H9 (cell line): ENCODE measurements around the gene C20orf144. TPM values are rescaled to one million over a fixed set of nuclear protein-coding genes. Genes with fewer than 3 reads are reported as not detected.

Experiments
- DNase-seq: peaks from one replicate; pipeline ENCODE4 v3.0.0-alpha.2; 2017
- H2AFZ ChIP-seq: one replicate; pipeline ENCODE4 v1.6.1; 2013; ENCODE audit warnings: mild to moderate bottlenecking, low read length, control low read depth, moderate library complexity
- H2AK5ac ChIP-seq: 2 replicates; pipeline ENCODE4 v1.6.1; 2013; ENCODE audit warnings: low read length, control low read depth, mixed read lengths; ENCODE audit not compliant: insufficient read length
- H2BK120ac ChIP-seq: one replicate; pipeline ENCODE4 v1.6.1; 2013; ENCODE audit warnings: low read depth, mild to moderate bottlenecking, low read length, control low read depth, inconsistent platforms; ENCODE audit not compliant: poor library complexity, severe bottlenecking
- H2BK12ac ChIP-seq: 2 replicates; pipeline ENCODE4 v1.6.1; 2013; ENCODE audit warnings: low read length, control low read depth, mixed read lengths, low read depth; ENCODE audit not compliant: insufficient read length
- H2BK15ac ChIP-seq: 2 replicates; pipeline ENCODE4 v1.6.1; 2013; ENCODE audit warnings: low read depth, low read length, control low read depth
- H2BK20ac ChIP-seq: one replicate; pipeline ENCODE4 v1.6.1; 2013; ENCODE audit warnings: low read depth, mild to moderate bottlenecking, low read length, control low read depth, inconsistent platforms; ENCODE audit not compliant: poor library complexity, severe bottlenecking
- H2BK5ac ChIP-seq: 2 replicates; pipeline ENCODE4 v1.6.1; 2013; ENCODE audit warnings: low read length, control low read depth, mixed read lengths; ENCODE audit not compliant: insufficient read length
- H3K14ac ChIP-seq: 2 replicates; pipeline ENCODE4 v1.6.1; 2013; ENCODE audit warnings: low read length, control low read depth; ENCODE audit not compliant: insufficient read depth
- H3K18ac ChIP-seq: 2 replicates; pipeline ENCODE4 v1.6.1; 2013; ENCODE audit warnings: low read depth, mild to moderate bottlenecking, mixed read lengths, low read length, control low read depth; ENCODE audit not compliant: insufficient read length
- H3K23ac ChIP-seq: 2 replicates; pipeline ENCODE4 v1.6.1; 2013; ENCODE audit warnings: low read length, control low read depth, mixed read lengths, low read depth; ENCODE audit not compliant: insufficient read length
- H3K23me2 ChIP-seq: 2 replicates; pipeline ENCODE4 v1.6.1; 2013; ENCODE audit warnings: low read depth, mild to moderate bottlenecking, mixed read lengths, low read length, control low read depth; ENCODE audit not compliant: insufficient read length, poor library complexity, severe bottlenecking
- H3K27ac ChIP-seq: 2 replicates; pipeline ENCODE4 v1.5.1; 2013; ENCODE audit warnings: low read length, control low read depth, mixed read lengths, low read depth; ENCODE audit not compliant: insufficient read length
- H3K27me3 ChIP-seq: 2 replicates; pipeline ENCODE4 v1.6.1; 2013; ENCODE audit warnings: low read length, control low read depth, inconsistent platforms; ENCODE audit not compliant: insufficient read depth
- H3K4ac ChIP-seq: 2 replicates; pipeline ENCODE4 v1.6.1; 2013; ENCODE audit warnings: low read depth, mild to moderate bottlenecking, control low read depth, inconsistent platforms, low read length, moderate library complexity
- H3K4me1 ChIP-seq: 2 replicates; pipeline ENCODE4 v1.6.1; 2013; ENCODE audit warnings: low read length, control low read depth, inconsistent platforms; ENCODE audit not compliant: insufficient read depth
- H3K4me2 ChIP-seq: 2 replicates; pipeline ENCODE4 v1.6.1; 2013; ENCODE audit warnings: low read length, control low read depth, mixed read lengths; ENCODE audit not compliant: insufficient read length, insufficient read depth
- H3K56ac ChIP-seq: 2 replicates; pipeline ENCODE4 v1.6.1; 2013; ENCODE audit warnings: low read depth, mild to moderate bottlenecking, mixed read lengths, low read length, control low read depth; ENCODE audit not compliant: insufficient read length
- H3K79me1 ChIP-seq: 2 replicates; pipeline ENCODE4 v1.6.1; 2013; ENCODE audit warnings: low read depth, mild to moderate bottlenecking, moderate library complexity, low read length, control low read depth, inconsistent platforms; ENCODE audit not compliant: insufficient read depth, poor library complexity, severe bottlenecking
- H3K79me2 ChIP-seq: 2 replicates; pipeline ENCODE4 v1.6.1; 2013; ENCODE audit warnings: low read length, control low read depth, inconsistent platforms; ENCODE audit not compliant: insufficient read depth
- H3K9ac ChIP-seq: 2 replicates; pipeline ENCODE4 v1.6.1; 2013; ENCODE audit warnings: low read length, control low read depth, mixed read lengths; ENCODE audit not compliant: insufficient read length; ENCODE audit errors: extremely low read depth
- H3K9me3 ChIP-seq: one replicate; pipeline ENCODE4 v1.6.1; 2013; ENCODE audit warnings: low read depth, low read length, inconsistent platforms; ENCODE audit not compliant: control insufficient read depth
- H3T11ph ChIP-seq: one replicate; pipeline ENCODE4 v1.6.1; 2013; ENCODE audit warnings: mild to moderate bottlenecking, low read length, control low read depth, inconsistent platforms
- H4K20me1 ChIP-seq: one replicate; pipeline ENCODE4 v1.6.1; 2013; ENCODE audit not compliant: control insufficient read depth, insufficient read length, insufficient read depth
- H4K5ac ChIP-seq: 2 replicates; pipeline ENCODE4 v1.6.1; 2013; ENCODE audit warnings: low read depth, mild to moderate bottlenecking, mixed read lengths, low read length, control low read depth; ENCODE audit not compliant: insufficient read length
- H4K8ac ChIP-seq: replicated peaks from 2 replicates; pipeline ENCODE4 v1.6.1; 2013; ENCODE audit warnings: low read length, control low read depth, mixed read lengths, low read depth; ENCODE audit not compliant: insufficient read length
- H4K91ac ChIP-seq: 2 replicates; pipeline ENCODE4 v1.6.1; 2013; ENCODE audit warnings: low read depth, mild to moderate bottlenecking, moderate library complexity, mixed read lengths, low read length, control low read depth; ENCODE audit not compliant: insufficient read length
- H3K27ac Mint-ChIP-seq, 3 experiments: 2 replicates in 2 of 3; 3 replicates in 1 of 3; pipeline ENCODE4 v1.8.0; 2020 to 2021; ENCODE audit warnings: mixed read lengths in 3 of 3, mild to moderate bottlenecking in 1 of 3, moderate library complexity in 1 of 3
- H3K27me3 Mint-ChIP-seq: 2 replicates; pipeline ENCODE4 v1.8.0; 2021; ENCODE audit warnings: low read depth, mild to moderate bottlenecking, moderate library complexity, mixed read lengths
- H3K36me3 Mint-ChIP-seq, 3 experiments: 2 replicates in 2 of 3; 3 replicates in 1 of 3; pipeline ENCODE4 v1.8.0; 2020 to 2021; ENCODE audit warnings: low read depth in 3 of 3, mixed read lengths in 3 of 3; ENCODE audit not compliant: insufficient read depth in 1 of 3
- H3K4me1 Mint-ChIP-seq, 2 experiments: 2 replicates each; pipeline ENCODE4 v1.8.0; 2020; ENCODE audit warnings: mixed read lengths in 2 of 2
- H3K4me3 Mint-ChIP-seq, 2 experiments: 2 replicates in 1 of 2; 3 replicates in 1 of 2; pipeline ENCODE4 v1.8.0; 2020 to 2021; ENCODE audit warnings: mild to moderate bottlenecking in 2 of 2, mixed read lengths in 2 of 2, moderate library complexity in 1 of 2
- H3K9me3 Mint-ChIP-seq, 2 experiments: 2 replicates in 1 of 2; 3 replicates in 1 of 2; pipeline ENCODE4 v1.8.0; 2020; ENCODE audit warnings: mild to moderate bottlenecking in 2 of 2, mixed read lengths in 2 of 2, moderate library complexity in 1 of 2
- WGBS: extraction: QIAGEN DNeasy Blood & Tissue Kit; methylation state at CpG from one replicate; pipeline ENCODE4 v1.1.7; 2013; ENCODE audit warnings: missing lambda C conversion rate, low lambda C conversion rate, mixed read lengths; ENCODE audit not compliant: insufficient read length; ENCODE audit errors: extremely low coverage; 5-methylcytosine and 5-hydroxymethylcytosine counted together
- total RNA-seq: library from RNA; stranded (reverse); gene quantifications from 2 replicates; pipeline ENCODE4 v1.2.1, GENCODE V29; 2021
- TF ChIP-seq, protein P1 (sequence below): fragments of 200-600 bp; sonication (generic); conservative IDR thresholded peaks from 3 replicates; pipeline ENCODE4 v1.8.0; 2021; ENCODE audit warnings: antibody characterized with exemption, mild to moderate bottlenecking

The C20orf144 gene
- total RNA-seq, 1 experiment from 2014 or later: 0.26 TPM

DNA sequence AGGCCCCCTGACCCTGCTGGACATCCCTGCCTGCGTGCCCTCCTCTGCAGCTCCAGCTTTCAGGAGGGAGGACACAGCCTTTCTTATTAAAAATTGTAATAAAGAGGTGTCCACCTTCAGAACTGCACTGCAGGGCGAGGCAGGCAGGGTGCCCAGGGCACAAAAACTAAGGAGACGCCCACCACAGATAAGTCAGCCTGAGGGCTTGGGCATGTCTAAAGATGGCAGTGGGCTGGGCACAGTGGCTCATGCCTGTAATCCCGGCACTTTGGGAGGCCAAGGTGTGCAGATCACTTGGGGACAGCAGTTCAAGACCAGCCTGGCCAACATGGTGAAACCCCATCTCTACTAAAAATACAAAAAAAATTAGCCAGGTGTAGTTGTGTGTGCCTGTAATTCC is 7.0 kb upstream of the C20orf144 start:
- Histone ChIP-seq H4K20me1 (no peaks in the 10 kb centered on the region), H3K23ac (no peak overlapping the region), H3K27ac (no peak overlapping the region), H3K9ac (no peak overlapping the region), H3K56ac (no peak overlapping the region), H2AFZ (no peak overlapping the region), H3K79me2 (no peaks in the 10 kb centered on the region), H3K23me2 (no peaks in the 10 kb centered on the region), H2BK20ac (no peak overlapping the region), H4K5ac (no peak overlapping the region), H4K91ac (no peak overlapping the region), H3K4me1 (no peaks in the 10 kb centered on the region), H2BK120ac (no peak overlapping the region), H3K27me3 (no peaks in the 10 kb centered on the region), H3K9me3 (no peaks in the 10 kb centered on the region), H2BK15ac (no peak overlapping the region), H3K18ac (no peak overlapping the region), H2BK12ac (no peak overlapping the region), H3K79me1 (no peaks in the 10 kb centered on the region), H3K4me2 (no peak overlapping the region), H3T11ph (no peak overlapping the region), H2BK5ac (no peak overlapping the region), H4K8ac (no peak overlapping the region), H3K4ac (no peak overlapping the region), H3K14ac (no peak overlapping the region), H2AK5ac (no peak overlapping the region)
- Mint-ChIP-seq H3K27me3 (no peaks in the 10 kb centered on the region), H3K9me3 (no peaks in the 10 kb centered on the region; a peak in 1 of 5 replicates), H3K36me3 (peaks cover 0 to 35% (median 4%) of the 10 kb centered on the region in 3 experiments; a peak in 5 of 7 replicates), H3K4me1 (peaks cover 23 to 25% of the 10 kb centered on the region in 2 experiments), H3K27ac (no peak overlapping the region; a peak in 1 of 7 replicates), H3K4me3 (no peak overlapping the region)
- TF ChIP-seq, protein P1, sequence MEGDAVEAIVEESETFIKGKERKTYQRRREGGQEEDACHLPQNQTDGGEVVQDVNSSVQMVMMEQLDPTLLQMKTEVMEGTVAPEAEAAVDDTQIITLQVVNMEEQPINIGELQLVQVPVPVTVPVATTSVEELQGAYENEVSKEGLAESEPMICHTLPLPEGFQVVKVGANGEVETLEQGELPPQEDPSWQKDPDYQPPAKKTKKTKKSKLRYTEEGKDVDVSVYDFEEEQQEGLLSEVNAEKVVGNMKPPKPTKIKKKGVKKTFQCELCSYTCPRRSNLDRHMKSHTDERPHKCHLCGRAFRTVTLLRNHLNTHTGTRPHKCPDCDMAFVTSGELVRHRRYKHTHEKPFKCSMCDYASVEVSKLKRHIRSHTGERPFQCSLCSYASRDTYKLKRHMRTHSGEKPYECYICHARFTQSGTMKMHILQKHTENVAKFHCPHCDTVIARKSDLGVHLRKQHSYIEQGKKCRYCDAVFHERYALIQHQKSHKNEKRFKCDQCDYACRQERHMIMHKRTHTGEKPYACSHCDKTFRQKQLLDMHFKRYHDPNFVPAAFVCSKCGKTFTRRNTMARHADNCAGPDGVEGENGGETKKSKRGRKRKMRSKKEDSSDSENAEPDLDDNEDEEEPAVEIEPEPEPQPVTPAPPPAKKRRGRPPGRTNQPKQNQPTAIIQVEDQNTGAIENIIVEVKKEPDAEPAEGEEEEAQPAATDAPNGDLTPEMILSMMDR: no peak
- no peak for DNase-seq
- no CpG with 5 or more reads among the region's 4 CpGs for WGBS
